K562 (cell line): Measurements from ENCODE around the gene GOLGA5. TPM values are rescaled to one million over a fixed set of nuclear protein-coding genes. Genes with fewer than 3 reads are reported as not detected.

Experiments used
- ATAC-seq: fragments of 200-7000 bp; cut with Tn5 transposase; 3 replicates; pipeline ENCODE4 v1.9.1; 2020; ENCODE audit warnings: moderate library complexity
- BruUV-seq: library from RNA; stranded (reverse); fragments of 400-500 nt; replicated peaks from 2 replicates; lab custom pipeline; 2021; lab: Mats Ljungman, UMichigan
- CTCF ChIA-PET: fragments of 300-600 bp; formaldehyde crosslinking; extraction: SDS; loops from one replicate; lab custom pipeline; 2021; ENCODE audit warnings: low intra/inter-chr PET ratio; lab: Yijun Ruan, JAX
- POLR2A ChIA-PET: fragments of 300-600, 350-650 bp; sonication (Branson Sonifier 250); formaldehyde crosslinking; extraction: SDS; loops from one replicate; lab custom pipeline; 2021; ENCODE audit warnings: antibody characterized with exemption, inconsistent platforms; lab: Yijun Ruan, JAX
- DNase-seq, 4 experiments: peaks; one replicate each; pipeline versions ENCODE4 v3.0.0 to v3.0.0-alpha.2; 2011 to 2018; ENCODE audit warnings: low spot score in 3 of 4, mixed read lengths in 3 of 4; ENCODE audit errors: extremely low read depth in 1 of 4
- FAIRE-seq: peaks from 2 replicates; lab custom pipeline; 2011; peaks lifted over from hg19 to GRCh38; lab: Jason Lieb, UNC
- H2AFZ ChIP-seq: 2 replicates; pipeline ENCODE4 v1.6.0; 2011; ENCODE audit warnings: low read depth, low read length, control low read depth, inconsistent platforms
- H3K27ac ChIP-seq: fragments of 200-600 bp; 3 replicates; pipeline ENCODE4 v1.8.0; 2011; ENCODE audit warnings: low read depth, mild to moderate bottlenecking, control low read depth, inconsistent platforms, low read length, moderate library complexity, mixed read lengths; ENCODE audit errors: extremely low read depth
- H3K27me3 ChIP-seq, 2 experiments: fragments of 300-600 bp in 1 of 2; 2 replicates in 1 of 2; 3 replicates in 1 of 2; pipeline versions ENCODE4 v1.6.0 to v1.8.0; 2011; ENCODE audit warnings: inconsistent platforms in 2 of 2, low read length in 2 of 2, mild to moderate bottlenecking in 1 of 2, mixed read lengths in 1 of 2, moderate library complexity in 1 of 2; ENCODE audit not compliant: control insufficient read depth in 2 of 2, insufficient read depth in 2 of 2
- H3K36me3 ChIP-seq: fragments of 300-600 bp; 3 replicates; pipeline ENCODE4 v1.8.0; 2011; ENCODE audit warnings: mild to moderate bottlenecking, low read length, inconsistent platforms; ENCODE audit not compliant: control insufficient read depth, insufficient read depth
- H3K4me1 ChIP-seq, 2 experiments: fragments of 200-600 bp in 1 of 2; replicated peaks in 1 of 2; 2 replicates in 1 of 2; 3 replicates in 1 of 2; pipeline versions ENCODE4 v1.5.1 to v1.8.0; 2011; ENCODE audit warnings: inconsistent platforms in 2 of 2, low read length in 2 of 2, mild to moderate bottlenecking in 1 of 2, mixed read lengths in 1 of 2, moderate library complexity in 1 of 2; ENCODE audit not compliant: control insufficient read depth in 2 of 2, insufficient read depth in 2 of 2
- H3K4me2 ChIP-seq: 2 replicates; pipeline ENCODE4 v1.6.1; 2011; ENCODE audit warnings: low read length, control low read depth, inconsistent platforms, mixed read lengths; ENCODE audit not compliant: insufficient read depth
- H3K4me3 ChIP-seq: fragments of 200-600 bp; sonication (generic), shearing (Covaris generic); 2 replicates; pipeline ENCODE4 v1.5.1; 2016; ENCODE audit warnings: control low read depth, inconsistent platforms
- H3K79me2 ChIP-seq: fragments of 200-600 bp; 3 replicates; pipeline ENCODE4 v1.8.0; 2011; ENCODE audit warnings: low read length, inconsistent platforms; ENCODE audit not compliant: control insufficient read depth, insufficient read depth
- H3K9ac ChIP-seq, 2 experiments: 2 replicates each; pipeline versions ENCODE4 v1.6.0 to v1.6.1; 2011; ENCODE audit warnings: low read depth in 2 of 2, low read length in 2 of 2, control low read depth in 1 of 2, inconsistent platforms in 1 of 2, mild to moderate bottlenecking in 1 of 2, mixed read lengths in 1 of 2; ENCODE audit not compliant: insufficient read depth in 1 of 2
- H3K9me1 ChIP-seq: one replicate; pipeline ENCODE4 v1.6.0; 2011; ENCODE audit warnings: inconsistent platforms, mild to moderate bottlenecking, low read length, moderate library complexity; ENCODE audit not compliant: control insufficient read depth, insufficient read depth
- H3K9me3 ChIP-seq: replicated peaks from 2 replicates; pipeline ENCODE4 v1.5.1; 2011; ENCODE audit warnings: low read depth, low read length, inconsistent platforms; ENCODE audit not compliant: control insufficient read depth, insufficient read depth
- H4K20me1 ChIP-seq: replicated peaks from 2 replicates; pipeline ENCODE4 v1.6.1; 2011; ENCODE audit warnings: low read length, inconsistent platforms, mixed read lengths; ENCODE audit not compliant: control insufficient read depth, insufficient read depth
- DMBX1 ChIP-seq: fragments of 250-450 bp; sonication (Bioruptor Pico); IDR thresholded peaks from 2 replicates; pipeline ENCODE4 v1.8.0; 2022; ENCODE audit warnings: inconsistent platforms, mild to moderate bottlenecking, moderate library complexity, borderline replicate concordance
- KLF16 ChIP-seq: IDR thresholded peaks from 2 replicates; pipeline ENCODE4 v1.6.1; 2016; ENCODE audit warnings: antibody characterized with exemption
- RBM34 ChIP-seq: fragments of 200-400 bp; formaldehyde crosslinking; IDR thresholded peaks from 2 replicates; pipeline ENCODE4 v1.6.1; 2018; ENCODE audit warnings: low read length, borderline replicate concordance; ENCODE audit not compliant: insufficient read depth
- ZNF609 ChIP-seq: sonication (generic); formaldehyde crosslinking; IDR thresholded peaks from 2 replicates; pipeline ENCODE4 v1.8.1; 2023; ENCODE audit warnings: missing genetic modification reagents, mild to moderate bottlenecking, borderline replicate concordance
- WGBS: fragments of 100-300 bp; shearing (Covaris generic); methylation state at CpG from one replicate; pipeline ENCODE4 v1.1.6; 2016; ENCODE audit warnings: low coverage, mixed read lengths; ENCODE audit not compliant: insufficient coverage; ENCODE audit errors: missing lambda C conversion rate; 5-methylcytosine and 5-hydroxymethylcytosine counted together
- in situ Hi-C: fragments of 300-500 bp; cut with MboI; formaldehyde crosslinking; loops from 4 replicates; pipeline ENCODE4 v1.15.0; 2018; ENCODE audit warnings: inconsistent platforms, mixed read lengths
- intact Hi-C: fragments of 100-400 bp; cut with micrococcal nuclease; formaldehyde crosslinking; loops from 2 replicates; pipeline ENCODE4 v1.14.2; 2022
- polyA plus RNA-seq, 8 experiments: library from polyadenylated mRNA; depleted of rRNA in 4 of 8; stranded (reverse) in 5 of 8; unstranded in 3 of 8; fragments of >200 nt; fragmentation: Nextera tagmentation in 2 of 8; fragmentation: Illumina TruSeq in 1 of 8; extraction: Ambion mirVana in 2 of 8; extraction: Trizol in 1 of 8; gene quantifications; 2 replicates each; pipeline versions ENCODE4 v1.2.1 to v1.2.3, GENCODE V29; 2011 to 2014; ENCODE audit warnings: inconsistent platforms in 1 of 8, missing spikeins in 1 of 8
- total RNA-seq, 7 experiments: library from RNA; depleted of rRNA in 6 of 7; stranded (reverse); fragments of >200 nt in 6 of 7; fragmentation: Illumina TruSeq in 2 of 7; extraction: Trizol in 2 of 7; gene quantifications; 2 replicates each; pipeline versions ENCODE4 v1.2.1 to v1.2.3, GENCODE V29; 2011 to 2021; ENCODE audit warnings: low replicate concordance in 1 of 7
- TF ChIP-seq, protein P1 (sequence below): fragments of 150-350 bp; IDR thresholded peaks from 2 replicates; pipeline ENCODE4 v1.6.1; 2014; ENCODE audit warnings: low read depth, mild to moderate bottlenecking, low read length, borderline replicate concordance
- TF ChIP-seq, protein P2 (sequence below): fragments of 450-650 bp; IDR thresholded peaks from 2 replicates; pipeline ENCODE4 v1.6.1; 2018; ENCODE audit warnings: mild to moderate bottlenecking, low read depth; ENCODE audit not compliant: partially characterized antibody

GOLGA5 gene
- total and polyA plus RNA-seq, 9 of the 15 experiments (the other 6 are each of a cell fraction or from before 2014, with no cell fraction given) = 5.7 to 19.6 (median 12.7) TPM

DNA sequence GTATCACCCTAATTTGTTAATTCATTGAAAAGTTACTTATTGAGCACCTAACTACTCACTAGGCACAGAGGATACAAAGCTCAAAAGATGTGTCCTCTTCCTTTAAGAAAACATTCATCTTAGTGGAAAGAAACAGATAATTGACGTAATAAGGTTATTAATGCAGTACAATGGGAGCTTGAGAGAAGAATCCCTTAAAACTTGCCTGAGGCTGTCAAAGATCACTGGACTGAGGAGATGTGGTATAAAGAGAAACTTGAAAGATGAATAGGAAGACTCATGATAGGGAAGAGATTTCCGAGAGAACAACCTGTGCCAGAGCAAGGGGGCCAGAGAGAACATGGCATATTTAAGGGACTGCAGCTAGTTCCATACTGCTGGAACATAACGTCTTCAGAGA is 19.1 kb downstream of the GOLGA5 start:
- H3K36me3 ChIP-seq = peaks cover 66% of the 10 kb centered on the region
- no peak for FAIRE-seq
- WGBS = 94% methylated on average over 2 of the region's 3 CpGs

More for the DNA sequence above, 19.1 kb downstream of the GOLGA5 start:
- TF ChIP-seq DMBX1 (CRISPR knock-in tag) = no peak
- no peak for TF ChIP-seq RBM34
- TF ChIP-seq, protein P1, sequence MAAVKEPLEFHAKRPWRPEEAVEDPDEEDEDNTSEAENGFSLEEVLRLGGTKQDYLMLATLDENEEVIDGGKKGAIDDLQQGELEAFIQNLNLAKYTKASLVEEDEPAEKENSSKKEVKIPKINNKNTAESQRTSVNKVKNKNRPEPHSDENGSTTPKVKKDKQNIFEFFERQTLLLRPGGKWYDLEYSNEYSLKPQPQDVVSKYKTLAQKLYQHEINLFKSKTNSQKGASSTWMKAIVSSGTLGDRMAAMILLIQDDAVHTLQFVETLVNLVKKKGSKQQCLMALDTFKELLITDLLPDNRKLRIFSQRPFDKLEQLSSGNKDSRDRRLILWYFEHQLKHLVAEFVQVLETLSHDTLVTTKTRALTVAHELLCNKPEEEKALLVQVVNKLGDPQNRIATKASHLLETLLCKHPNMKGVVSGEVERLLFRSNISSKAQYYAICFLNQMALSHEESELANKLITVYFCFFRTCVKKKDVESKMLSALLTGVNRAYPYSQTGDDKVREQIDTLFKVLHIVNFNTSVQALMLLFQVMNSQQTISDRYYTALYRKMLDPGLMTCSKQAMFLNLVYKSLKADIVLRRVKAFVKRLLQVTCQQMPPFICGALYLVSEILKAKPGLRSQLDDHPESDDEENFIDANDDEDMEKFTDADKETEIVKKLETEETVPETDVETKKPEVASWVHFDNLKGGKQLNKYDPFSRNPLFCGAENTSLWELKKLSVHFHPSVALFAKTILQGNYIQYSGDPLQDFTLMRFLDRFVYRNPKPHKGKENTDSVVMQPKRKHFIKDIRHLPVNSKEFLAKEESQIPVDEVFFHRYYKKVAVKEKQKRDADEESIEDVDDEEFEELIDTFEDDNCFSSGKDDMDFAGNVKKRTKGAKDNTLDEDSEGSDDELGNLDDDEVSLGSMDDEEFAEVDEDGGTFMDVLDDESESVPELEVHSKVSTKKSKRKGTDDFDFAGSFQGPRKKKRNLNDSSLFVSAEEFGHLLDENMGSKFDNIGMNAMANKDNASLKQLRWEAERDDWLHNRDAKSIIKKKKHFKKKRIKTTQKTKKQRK = no peak
- TF ChIP-seq, protein P2, sequence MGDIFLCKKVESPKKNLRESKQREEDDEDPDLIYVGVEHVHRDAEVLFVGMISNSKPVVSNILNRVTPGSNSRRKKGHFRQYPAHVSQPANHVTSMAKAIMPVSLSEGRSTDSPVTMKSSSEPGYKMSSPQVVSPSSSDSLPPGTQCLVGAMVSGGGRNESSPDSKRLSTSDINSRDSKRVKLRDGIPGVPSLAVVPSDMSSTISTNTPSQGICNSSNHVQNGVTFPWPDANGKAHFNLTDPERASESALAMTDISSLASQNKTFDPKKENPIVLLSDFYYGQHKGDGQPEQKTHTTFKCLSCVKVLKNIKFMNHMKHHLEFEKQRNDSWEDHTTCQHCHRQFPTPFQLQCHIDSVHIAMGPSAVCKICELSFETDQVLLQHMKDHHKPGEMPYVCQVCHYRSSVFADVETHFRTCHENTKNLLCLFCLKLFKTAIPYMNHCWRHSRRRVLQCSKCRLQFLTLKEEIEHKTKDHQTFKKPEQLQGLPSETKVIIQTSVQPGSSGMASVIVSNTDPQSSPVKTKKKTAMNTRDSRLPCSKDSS = no peak
- TF ChIP-seq ZNF609 = no peak
- no peak for TF ChIP-seq KLF16
- in situ Hi-C loops = no loop called here
- Histone ChIP-seq H3K4me2 (no peak overlapping the region), H2AFZ (no peak overlapping the region), H3K27me3 (no peaks in the 10 kb centered on the region), H4K20me1 (no peaks in the 10 kb centered on the region), H3K79me2 (no peaks in the 10 kb centered on the region), H3K4me3 (no peak overlapping the region), H3K9ac (no peak overlapping the region), H3K4me1 (no peaks in the 10 kb centered on the region), H3K9me1 (no peaks in the 10 kb centered on the region), H3K9me3 (no peaks in the 10 kb centered on the region), H3K27ac (no peak overlapping the region)
- DNase-seq (no peak), ATAC-seq (no peak)
- ChIA-PET CTCF (no interaction called here), POLR2A (no interaction called here)
- no TSS peak for BruUV-seq
- intact Hi-C loops = no loop called here
